Panc1 (cell line): ENCODE results near the gene PPP1CC. TPM values are rescaled to one million over a fixed set of nuclear protein-coding genes. Genes with fewer than 3 reads are reported as not detected.

Source experiments
- ATAC-seq: fragments of 200-7000 bp; cut with Tn5 transposase; 2 replicates; pipeline ENCODE4 v1.9.1; 2020; ENCODE audit warnings: mild to moderate bottlenecking, moderate library complexity
- BruUV-seq: library from RNA; stranded (reverse); fragments of 400-500 nt; replicated peaks from 2 replicates; lab custom pipeline; 2021; lab: Mats Ljungman, UMichigan
- CTCF ChIA-PET: fragments of 300-600 bp; sonication (Branson Sonifier 250); formaldehyde crosslinking; loops from one replicate; lab custom pipeline; 2022; ENCODE audit warnings: antibody characterized with exemption; lab: Charles Lee
- POLR2A ChIA-PET: fragments of 300-600 bp; sonication (Branson Sonifier 250); formaldehyde crosslinking; loops from one replicate; lab custom pipeline; 2022; ENCODE audit warnings: antibody characterized with exemption; lab: Charles Lee
- DNase-seq: peaks from one replicate; pipeline ENCODE4 v3.0.0-alpha.2; 2010; ENCODE audit warnings: low read depth, low spot score
- H3K27ac ChIP-seq: 2 replicates; pipeline ENCODE4 v1.5.1; 2011; ENCODE audit warnings: mild to moderate bottlenecking, low read length, inconsistent platforms
- H3K27me3 ChIP-seq: fragments of 200-500 bp; sonication (Bioruptor generic); 2 replicates; pipeline ENCODE4 v1.6.0; 2014; ENCODE audit warnings: low read length, inconsistent platforms; ENCODE audit not compliant: control insufficient read depth, insufficient read depth
- H3K36me3 ChIP-seq: fragments of 200-500 bp; sonication (Bioruptor generic); 2 replicates; pipeline ENCODE4 v1.5.1; 2014; ENCODE audit warnings: inconsistent platforms, mild to moderate bottlenecking, low read length, moderate library complexity; ENCODE audit not compliant: control insufficient read depth, insufficient read depth
- H3K4me1 ChIP-seq: 2 replicates; pipeline ENCODE4 v1.5.1; 2011; ENCODE audit warnings: inconsistent platforms, mild to moderate bottlenecking, low read length, moderate library complexity; ENCODE audit not compliant: control insufficient read depth, insufficient read depth
- H3K4me3 ChIP-seq, 2 experiments: 2 replicates each; pipeline ENCODE4 v1.5.1; 2011 to 2012; ENCODE audit warnings: low read depth in 2 of 2, low read length in 2 of 2, mild to moderate bottlenecking in 2 of 2, inconsistent platforms in 1 of 2, moderate library complexity in 1 of 2
- H3K9me3 ChIP-seq: fragments of 200-500 bp; sonication (Bioruptor generic); 2 replicates; pipeline ENCODE4 v1.5.1; 2014; ENCODE audit warnings: low read depth, mild to moderate bottlenecking, inconsistent platforms, low read length, moderate library complexity; ENCODE audit not compliant: control insufficient read depth, insufficient read depth
- POLR2AphosphoS5 ChIP-seq: IDR thresholded peaks from 2 replicates; pipeline ENCODE4 v1.6.1; 2012; ENCODE audit warnings: mild to moderate bottlenecking, low read depth, low read length, moderate library complexity
- REST ChIP-seq, 2 experiments: IDR thresholded peaks; 2 replicates each; pipeline ENCODE4 v1.6.1; 2011 to 2012; ENCODE audit warnings: low read depth in 2 of 2, control low read depth in 1 of 2, low read length in 1 of 2, mild to moderate bottlenecking in 1 of 2, moderate library complexity in 1 of 2; ENCODE audit not compliant: insufficient read depth in 1 of 2
- SIN3A ChIP-seq: IDR thresholded peaks from 2 replicates; pipeline ENCODE4 v1.6.1; 2012; ENCODE audit warnings: low read depth, mild to moderate bottlenecking, low read length, moderate library complexity, borderline replicate concordance; ENCODE audit not compliant: insufficient read depth
- TCF7L2 ChIP-seq: IDR thresholded peaks from 2 replicates; pipeline ENCODE4 v1.6.1; 2011; ENCODE audit warnings: mild to moderate bottlenecking, low read depth, low read length, inconsistent platforms
- in situ Hi-C: cut with HindIII; loops from 2 replicates; pipeline ENCODE4 v1.10.0; 2016; ENCODE audit warnings: low sequenced_read_pairs, low pct_unique_long_range_greater_than_20kb
- intact Hi-C: fragments of 100-400 bp; cut with micrococcal nuclease; formaldehyde crosslinking; loops from one replicate; pipeline ENCODE4 v1.10.0; 2022; ENCODE audit not compliant: unreplicated experiment
- total RNA-seq: library from RNA; stranded (reverse); gene quantifications from one replicate; pipeline ENCODE4 v1.2.1, GENCODE V29; 2021; ENCODE audit not compliant: unreplicated experiment
- TF ChIP-seq, protein P1 (sequence below): fragments of 450-650 bp; IDR thresholded peaks from 2 replicates; pipeline ENCODE4 v1.5.1; 2017; ENCODE audit warnings: mild to moderate bottlenecking

PPP1CC gene
- total RNA-seq, 1 experiment from 2014 or later = 219 TPM

- Histone ChIP-seq H3K27ac (no peak overlapping the region), H3K4me1 (no peaks in the 10 kb centered on the region), H3K36me3 (no peaks in the 10 kb centered on the region), H3K4me3 (no peak overlapping the region), H3K27me3 (no peaks in the 10 kb centered on the region), H3K9me3 (no peaks in the 10 kb centered on the region)
- in situ Hi-C loops = no loop called here
- DNase-seq = no peak
- ChIA-PET CTCF (no interaction called here), POLR2A (no interaction called here)
- no TSS peak for BruUV-seq
- intact Hi-C loops = no loop called here
- ATAC-seq = no peak
- TF ChIP-seq POLR2AphosphoS5 (no peak), TCF7L2 (no peak), REST (IDR thresholded peaks at IDR 0.05; ENCODE audit: insufficient read depth in 1 of 2, low read depth in 2 of 2, low read length in 1 of 2) (no peak), SIN3A (no peak)
- TF ChIP-seq, protein P1, sequence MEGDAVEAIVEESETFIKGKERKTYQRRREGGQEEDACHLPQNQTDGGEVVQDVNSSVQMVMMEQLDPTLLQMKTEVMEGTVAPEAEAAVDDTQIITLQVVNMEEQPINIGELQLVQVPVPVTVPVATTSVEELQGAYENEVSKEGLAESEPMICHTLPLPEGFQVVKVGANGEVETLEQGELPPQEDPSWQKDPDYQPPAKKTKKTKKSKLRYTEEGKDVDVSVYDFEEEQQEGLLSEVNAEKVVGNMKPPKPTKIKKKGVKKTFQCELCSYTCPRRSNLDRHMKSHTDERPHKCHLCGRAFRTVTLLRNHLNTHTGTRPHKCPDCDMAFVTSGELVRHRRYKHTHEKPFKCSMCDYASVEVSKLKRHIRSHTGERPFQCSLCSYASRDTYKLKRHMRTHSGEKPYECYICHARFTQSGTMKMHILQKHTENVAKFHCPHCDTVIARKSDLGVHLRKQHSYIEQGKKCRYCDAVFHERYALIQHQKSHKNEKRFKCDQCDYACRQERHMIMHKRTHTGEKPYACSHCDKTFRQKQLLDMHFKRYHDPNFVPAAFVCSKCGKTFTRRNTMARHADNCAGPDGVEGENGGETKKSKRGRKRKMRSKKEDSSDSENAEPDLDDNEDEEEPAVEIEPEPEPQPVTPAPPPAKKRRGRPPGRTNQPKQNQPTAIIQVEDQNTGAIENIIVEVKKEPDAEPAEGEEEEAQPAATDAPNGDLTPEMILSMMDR = no peak
These were observed 66.5 kb downstream of the PPP1CC start for GRCh38 chr12:110676171-110676570.

- Histone ChIP-seq H3K9me3 (no peaks in the 10 kb centered on the region), H3K27ac (no peak overlapping the region), H3K27me3 (no peaks in the 10 kb centered on the region), H3K4me1 (no peaks in the 10 kb centered on the region), H3K4me3 (no peak overlapping the region), H3K36me3 (no peaks in the 10 kb centered on the region)
- no peak for DNase-seq
- no peak for ATAC-seq
- in situ Hi-C loops (no loop called here), intact Hi-C loops (no loop called here)
- no TSS peak for BruUV-seq
- CTCF ChIA-PET = no interaction called here
- POLR2A ChIA-PET = no interaction called here
- TF ChIP-seq, protein P1 = no peak
- TF ChIP-seq SIN3A = no peak
- TF ChIP-seq POLR2AphosphoS5 = no peak
- TF ChIP-seq TCF7L2 = no peak
- no peak for TF ChIP-seq REST (IDR thresholded peaks at IDR 0.05; ENCODE audit: insufficient read depth in 1 of 2, low read depth in 2 of 2, low read length in 1 of 2)
These were observed 72.5 kb downstream of the PPP1CC start for GRCh38 chr12:110670161-110670701.
